Fibroblast of lung (primary cell): ENCODE measurements around the gene CCL19.

Experiments
- CTCF ChIP-seq, 2 donors: IDR thresholded peaks in 1 of 2; conservative IDR thresholded peaks in 1 of 2; 1 replicate in 1 of 2; 2 replicates in 1 of 2; pipeline ENCODE4 v1.5.1; 2011 to 2012; ENCODE audit warnings: low read length in 2 of 2, control low read depth in 1 of 2, inconsistent platforms in 1 of 2, low read depth in 1 of 2, mild to moderate bottlenecking in 1 of 2
- EZH2 ChIP-seq: IDR thresholded peaks from 2 replicates; pipeline ENCODE4 v1.5.1; 2012; ENCODE audit warnings: low read length, control low read depth, mild to moderate bottlenecking; ENCODE audit errors: missing control alignments

GRCh38 chr9:34644766-34645314, 46.2 kb downstream of the CCL19 start:
- TF ChIP-seq CTCF (conservative IDR thresholded peaks at IDR 0.05 in 1 of 2, IDR thresholded peaks at IDR 0.05 in 1 of 2; ENCODE audit: low read depth in 1 of 2, low read length in 2 of 2): no peak
- no peak for TF ChIP-seq EZH2
